Kidney epithelial cell (primary cell): ENCODE data around the gene RFTN1. TPM values are rescaled to one million over a fixed set of nuclear protein-coding genes. Genes with fewer than 3 reads are reported as not detected.

Experiments
- DNase-seq: peaks from one replicate; pipeline ENCODE4 v3.0.0-alpha.2; 2010; ENCODE audit warnings: low read depth
- H3K27me3 ChIP-seq: 2 replicates; pipeline ENCODE4 v1.6.0; 2011; ENCODE audit warnings: low read length; ENCODE audit not compliant: control insufficient read depth, insufficient read depth
- H3K36me3 ChIP-seq: 2 replicates; pipeline ENCODE4 v1.5.1; 2011; ENCODE audit warnings: low read length; ENCODE audit not compliant: control insufficient read depth, insufficient read depth
- H3K4me3 ChIP-seq: 2 replicates; pipeline ENCODE4 v1.5.1; 2011; ENCODE audit warnings: low read depth, mild to moderate bottlenecking, control low read depth, low read length
- CTCF ChIP-seq: IDR thresholded peaks from 2 replicates; pipeline ENCODE4 v1.5.1; 2011; ENCODE audit warnings: mild to moderate bottlenecking, moderate library complexity, low read length, control low read depth, inconsistent platforms; ENCODE audit not compliant: insufficient read depth, poor library complexity, severe bottlenecking
- total RNA-seq: library from RNA; depleted of rRNA; stranded (reverse); fragments of >200 nt; gene quantifications from 2 replicates; pipeline ENCODE4 v1.2.3, GENCODE V29; 2015

RFTN1 gene
- total RNA-seq = 50.7 and 58.3 TPM in 2 replicates

- DNase-seq = no peak
- no peaks in the 10 kb centered on the region for H3K36me3 ChIP-seq
- peak within 1 kb of the TSS; percentile 74 for H3K4me3 ChIP-seq
- TF ChIP-seq CTCF = peak; percentile 2
- H3K27me3 ChIP-seq = no peaks in the 10 kb centered on the region
Observed at GRCh38 chr3:16513141-16514020, at the start of gene RFTN1. Gene RFTN1, minus strand, starts transcription at chr3:16513699. Its CDS starts 19,830 bp downstream, at chr3:16493869.

DNA sequence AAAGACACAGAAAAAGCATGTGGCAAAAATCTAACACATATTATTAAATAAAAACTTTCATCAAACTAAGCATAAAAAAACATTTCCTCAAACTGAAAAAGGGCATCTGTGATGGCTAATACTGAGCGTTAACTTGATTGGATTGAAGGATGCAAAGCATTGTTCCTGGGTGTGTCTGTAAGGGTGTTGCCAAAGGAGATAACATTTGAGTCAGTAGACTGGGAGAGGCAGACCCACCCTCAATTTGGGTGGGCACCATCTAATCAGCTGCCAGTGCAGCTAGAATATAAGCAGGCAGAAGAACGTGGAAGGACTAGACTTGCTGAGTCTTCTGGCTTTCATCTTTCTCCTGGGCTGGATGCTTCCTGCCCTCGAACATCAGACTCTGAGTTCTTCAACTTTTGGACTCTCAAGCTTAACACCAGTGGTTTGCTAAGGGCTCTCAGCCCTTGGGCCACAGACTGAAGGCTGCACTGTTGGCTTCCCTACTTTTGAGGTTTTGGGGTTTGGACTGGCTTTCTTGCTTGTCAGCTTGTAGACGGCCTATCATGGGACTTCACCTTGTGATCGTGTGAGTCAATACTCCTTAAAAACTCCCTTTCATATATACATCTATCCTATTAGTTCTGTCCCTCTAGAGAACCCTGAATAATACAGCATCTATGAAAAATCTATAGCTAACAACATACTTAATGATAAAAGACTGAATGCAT lies 46.3 kb upstream of the RFTN1 start:
- H3K4me3 ChIP-seq = no peak overlapping the region
- H3K36me3 ChIP-seq = no peaks in the 10 kb centered on the region
- H3K27me3 ChIP-seq = no peaks in the 10 kb centered on the region
- DNase-seq = no peak
- TF ChIP-seq CTCF = no peak

DNA sequence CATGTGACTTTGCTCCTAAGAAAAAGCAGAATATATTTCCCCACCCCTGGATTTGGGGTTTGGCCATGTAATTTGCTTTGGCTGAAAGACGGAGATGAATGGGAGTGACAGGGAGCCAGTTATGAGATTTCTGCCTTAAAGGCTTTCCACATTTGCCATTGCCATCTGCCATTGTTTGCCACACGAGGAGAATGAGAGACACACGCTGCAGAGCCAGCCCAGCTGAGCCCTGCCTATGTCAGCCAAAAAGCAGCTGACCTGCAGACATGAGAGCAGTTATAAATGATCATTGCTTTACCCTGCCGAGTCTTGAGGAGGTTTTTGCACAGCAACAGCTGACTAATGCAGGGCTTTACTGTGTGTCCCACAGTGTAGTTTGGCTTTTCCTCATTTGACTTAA lies 40.6 kb upstream of the RFTN1 start:
- Histone ChIP-seq H3K27me3 (no peaks in the 10 kb centered on the region), H3K4me3 (no peak overlapping the region), H3K36me3 (no peaks in the 10 kb centered on the region)
- no peak for DNase-seq
- no peak for TF ChIP-seq CTCF

- Histone ChIP-seq H3K36me3 (no peaks in the 10 kb centered on the region), H3K4me3 (no peak overlapping the region), H3K27me3 (no peaks in the 10 kb centered on the region)
- TF ChIP-seq CTCF = no peak
- no peak for DNase-seq
Observed at GRCh38 chr3:16552757-16553156, 39.3 kb upstream of the RFTN1 start.

- no peak for TF ChIP-seq CTCF
- no peak overlapping the region for H3K4me3 ChIP-seq
- H3K27me3 ChIP-seq = no peaks in the 10 kb centered on the region
- no peak for DNase-seq
- H3K36me3 ChIP-seq = no peaks in the 10 kb centered on the region
Observed at GRCh38 chr3:16551342-16551976, 38.0 kb upstream of the RFTN1 start.
